B cell (primary cell): ENCODE measurements around the gene TTLL8. TPM values are rescaled to one million over a fixed set of nuclear protein-coding genes. Genes with fewer than 3 reads are reported as not detected.

Experiments used
- ATAC-seq: fragments of 200-7000 bp; cut with Tn5 transposase; one replicate; pipeline ENCODE4 v1.10.0; 2021; ENCODE audit warnings: low read depth, mild to moderate bottlenecking, moderate number of reproducible peaks, moderate library complexity
- CTCF ChIA-PET: fragments of 350-600 bp; sonication (Branson Sonifier 250); formaldehyde crosslinking; loops from one replicate; lab custom pipeline; 2021; ENCODE audit warnings: antibody characterized with exemption, inconsistent platforms; lab: Charles Lee
- POLR2A ChIA-PET: fragments of 350-600 bp; sonication (Branson Sonifier 250); formaldehyde crosslinking; loops from one replicate; lab custom pipeline; 2021; ENCODE audit warnings: antibody characterized with exemption; lab: Charles Lee
- DNase-seq: peaks from one replicate; pipeline ENCODE4 v3.0.0; 2013
- H2AFZ ChIP-seq: 2 replicates; pipeline ENCODE4 v1.6.1; 2012; ENCODE audit warnings: mild to moderate bottlenecking, low read depth, low read length; ENCODE audit not compliant: insufficient read depth, poor library complexity, severe bottlenecking
- H3K27ac ChIP-seq, 2 donors: 1 replicate in 1 of 2; 2 replicates in 1 of 2; pipeline ENCODE4 v1.5.1; 2012 to 2013; ENCODE audit warnings: low read length in 2 of 2, mild to moderate bottlenecking in 2 of 2, moderate library complexity in 1 of 2
- H3K27me3 ChIP-seq, 4 experiments: fragments of 200-600 bp in 1 of 4; sonication (generic) in 1 of 4; replicated peaks in 1 of 4; 1 replicate in 2 of 4; 2 replicates in 2 of 4; pipeline versions ENCODE4 v1.6.1 to v1.7.0; 2013 to 2016; ENCODE audit warnings: low read length in 3 of 4, mild to moderate bottlenecking in 2 of 4, mixed read lengths in 1 of 4, moderate library complexity in 1 of 4; ENCODE audit not compliant: insufficient read depth in 4 of 4, control insufficient read depth in 3 of 4; ENCODE audit errors: control extremely low read depth in 1 of 4
- H3K36me3 ChIP-seq, 2 experiments: replicated peaks in 1 of 2; 1 replicate in 1 of 2; 2 replicates in 1 of 2; pipeline versions ENCODE4 v1.6.1 to v1.7.1; 2013; ENCODE audit warnings: low read length in 1 of 2; ENCODE audit not compliant: insufficient read depth in 2 of 2, control insufficient read depth in 1 of 2; ENCODE audit errors: control extremely low read depth in 1 of 2, extremely low read depth in 1 of 2
- H3K4me1 ChIP-seq, 2 donors: fragments of 200-600 bp in 1 of 2; sonication (generic) in 1 of 2; 1 replicate in 1 of 2; 2 replicates in 1 of 2; pipeline versions ENCODE4 v1.5.1 to v1.6.1; 2013 to 2017; ENCODE audit warnings: low read length in 2 of 2; ENCODE audit not compliant: control insufficient read depth in 2 of 2, insufficient read depth in 2 of 2
- H3K4me2 ChIP-seq: replicated peaks from 2 replicates; pipeline ENCODE3; 2012; ENCODE audit warnings: mild to moderate bottlenecking, low read depth, low read length; ENCODE audit not compliant: poor library complexity, severe bottlenecking
- H3K4me3 ChIP-seq, 5 experiments: fragments of 200-600 bp in 1 of 5; sonication (generic) in 1 of 5; 1 replicate in 3 of 5; 2 replicates in 2 of 5; pipeline versions ENCODE4 v1.5.1 to v1.7.0; 2011 to 2016; ENCODE audit warnings: low read length in 4 of 5, mild to moderate bottlenecking in 4 of 5, low read depth in 2 of 5, control low read depth in 1 of 5, moderate library complexity in 1 of 5; ENCODE audit not compliant: insufficient read depth in 1 of 5; ENCODE audit errors: control extremely low read depth in 1 of 5, extremely low read depth in 1 of 5
- H3K79me2 ChIP-seq: fragments of 200-600 bp; sonication (generic); one replicate; pipeline ENCODE4 v1.6.0; 2016; ENCODE audit warnings: low read length; ENCODE audit not compliant: control insufficient read depth, insufficient read depth
- H3K9ac ChIP-seq: fragments of 200-600 bp; sonication (generic); 2 replicates; pipeline ENCODE4 v1.6.1; 2017; ENCODE audit warnings: mild to moderate bottlenecking, low read length, moderate library complexity
- H3K9me3 ChIP-seq, 3 donors: one replicate each; pipeline versions ENCODE4 v1.6.1 to v1.7.1; 2013; ENCODE audit warnings: low read length in 2 of 3; ENCODE audit not compliant: control insufficient read depth in 2 of 3, insufficient read depth in 1 of 3; ENCODE audit errors: control extremely low read depth in 1 of 3
- H4K20me1 ChIP-seq: 2 replicates; pipeline ENCODE4 v1.6.0; 2012; ENCODE audit warnings: mild to moderate bottlenecking, low read length; ENCODE audit not compliant: insufficient read depth, control insufficient read depth, poor library complexity, severe bottlenecking
- H3K27ac Mint-ChIP-seq: one replicate; pipeline ENCODE4 v1.8.0; 2021; ENCODE audit warnings: mixed read lengths
- H3K27me3 Mint-ChIP-seq: one replicate; pipeline ENCODE4 v1.8.0; 2021; ENCODE audit warnings: mixed read lengths
- H3K4me1 Mint-ChIP-seq: one replicate; pipeline ENCODE4 v1.8.0; 2021; ENCODE audit warnings: mixed read lengths
- H3K4me3 Mint-ChIP-seq: one replicate; pipeline ENCODE4 v1.8.0; 2021; ENCODE audit warnings: mixed read lengths
- H3K9me3 Mint-ChIP-seq: one replicate; pipeline ENCODE4 v1.8.0; 2022; ENCODE audit warnings: mixed read lengths; ENCODE audit not compliant: insufficient read depth
- EZH2 ChIP-seq: IDR thresholded peaks from 2 replicates; pipeline ENCODE4 v1.6.1; 2012; ENCODE audit warnings: borderline replicate concordance, low read depth, mild to moderate bottlenecking, moderate library complexity, low read length; ENCODE audit not compliant: insufficient read depth, poor library complexity, severe bottlenecking
- WGBS: methylation state at CpG from one replicate; pipeline ENCODE4 v1.1.5; 2013; ENCODE audit warnings: missing lambda C conversion rate; ENCODE audit not compliant: insufficient coverage; 5-methylcytosine and 5-hydroxymethylcytosine counted together
- intact Hi-C: fragments of 100-400 bp; cut with micrococcal nuclease; formaldehyde crosslinking; loops from one replicate; pipeline ENCODE4 v1.10.0; 2022
- polyA plus RNA-seq: library from polyadenylated mRNA; depleted of rRNA; stranded (reverse); fragments of >200 nt; gene quantifications from 2 replicates; pipeline ENCODE4 v1.2.3, GENCODE V29; 2012
- total RNA-seq, 2 donors: library from RNA; stranded (reverse); fragments of 120-200 nt in 1 of 2; gene quantifications; 1 replicate in 1 of 2; 2 replicates in 1 of 2; pipeline versions ENCODE4 v1.2.3 to v1.2.4, GENCODE V29; 2013 to 2022
- TF ChIP-seq, protein P1 (sequence below): fragments of 200-600 bp; IDR thresholded peaks from one replicate; pipeline ENCODE4 v1.8.0; 2022; ENCODE audit warnings: antibody characterized with exemption, mild to moderate bottlenecking

The TTLL8 gene
- total and polyA plus RNA-seq, 2 donors (not counting 1 experiment from before 2014, with no cell fraction given), result not detected

DNA sequence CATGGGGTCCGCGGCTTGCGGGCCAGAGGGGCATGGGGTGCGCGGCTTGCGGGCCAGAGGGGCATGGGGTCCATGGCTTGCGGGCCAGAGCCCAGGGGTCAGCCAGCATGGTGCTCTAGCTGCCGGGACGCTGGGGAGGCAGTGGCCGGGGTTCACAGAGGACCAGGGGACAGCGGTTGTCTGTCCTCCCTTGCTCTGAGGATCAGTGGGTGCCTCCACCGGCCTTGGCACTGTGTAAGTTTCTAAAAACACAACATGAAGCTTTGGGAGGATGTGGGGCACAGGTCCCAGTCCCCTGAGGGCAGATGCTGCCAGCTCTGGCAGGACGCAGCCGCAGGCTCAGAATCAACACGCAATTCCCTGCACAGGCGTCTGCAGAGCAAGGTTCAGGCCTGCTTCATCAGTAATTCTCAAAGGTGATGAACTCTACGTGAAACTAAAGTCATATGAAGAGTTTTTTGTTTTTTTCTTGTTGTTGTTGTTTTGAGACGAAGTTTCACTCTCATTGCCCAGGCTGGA, 24.2 kb upstream of the TTLL8 start:
- Histone ChIP-seq H3K4me2 (no peak overlapping the region), H3K9me3 (peaks cover 0 to 16% (median 8%) of the 10 kb centered on the region in 3 donors), H4K20me1 (no peaks in the 10 kb centered on the region), H3K4me3 (no peak overlapping the region), H3K79me2 (no peaks in the 10 kb centered on the region), H3K9ac (no peak overlapping the region), H3K36me3 (no peaks in the 10 kb centered on the region), H3K27me3 (peaks cover 0 to 37% (median 8%) of the 10 kb centered on the region in 4 experiments), H3K4me1 (no peaks in the 10 kb centered on the region), H3K27ac (no peak overlapping the region), H2AFZ (no peak overlapping the region)
- CTCF ChIA-PET, result no interaction called here
- no peak overlapping the region for H3K4me3 Mint-ChIP-seq
- POLR2A ChIA-PET, result no interaction called here
- TF ChIP-seq EZH2, result no peak
- TF ChIP-seq, protein P1, sequence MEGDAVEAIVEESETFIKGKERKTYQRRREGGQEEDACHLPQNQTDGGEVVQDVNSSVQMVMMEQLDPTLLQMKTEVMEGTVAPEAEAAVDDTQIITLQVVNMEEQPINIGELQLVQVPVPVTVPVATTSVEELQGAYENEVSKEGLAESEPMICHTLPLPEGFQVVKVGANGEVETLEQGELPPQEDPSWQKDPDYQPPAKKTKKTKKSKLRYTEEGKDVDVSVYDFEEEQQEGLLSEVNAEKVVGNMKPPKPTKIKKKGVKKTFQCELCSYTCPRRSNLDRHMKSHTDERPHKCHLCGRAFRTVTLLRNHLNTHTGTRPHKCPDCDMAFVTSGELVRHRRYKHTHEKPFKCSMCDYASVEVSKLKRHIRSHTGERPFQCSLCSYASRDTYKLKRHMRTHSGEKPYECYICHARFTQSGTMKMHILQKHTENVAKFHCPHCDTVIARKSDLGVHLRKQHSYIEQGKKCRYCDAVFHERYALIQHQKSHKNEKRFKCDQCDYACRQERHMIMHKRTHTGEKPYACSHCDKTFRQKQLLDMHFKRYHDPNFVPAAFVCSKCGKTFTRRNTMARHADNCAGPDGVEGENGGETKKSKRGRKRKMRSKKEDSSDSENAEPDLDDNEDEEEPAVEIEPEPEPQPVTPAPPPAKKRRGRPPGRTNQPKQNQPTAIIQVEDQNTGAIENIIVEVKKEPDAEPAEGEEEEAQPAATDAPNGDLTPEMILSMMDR, result no peak
- WGBS, result 71% methylated on average over 13 of the region's 18 CpGs
- intact Hi-C loops, result no loop called here
- peaks cover 3% of the 10 kb centered on the region for H3K9me3 Mint-ChIP-seq
- no peak for ATAC-seq
- peaks cover 25% of the 10 kb centered on the region for H3K27me3 Mint-ChIP-seq
- H3K27ac Mint-ChIP-seq, result no peak overlapping the region
- peaks cover 3% of the 10 kb centered on the region for H3K4me1 Mint-ChIP-seq
- no peak for DNase-seq

DNA sequence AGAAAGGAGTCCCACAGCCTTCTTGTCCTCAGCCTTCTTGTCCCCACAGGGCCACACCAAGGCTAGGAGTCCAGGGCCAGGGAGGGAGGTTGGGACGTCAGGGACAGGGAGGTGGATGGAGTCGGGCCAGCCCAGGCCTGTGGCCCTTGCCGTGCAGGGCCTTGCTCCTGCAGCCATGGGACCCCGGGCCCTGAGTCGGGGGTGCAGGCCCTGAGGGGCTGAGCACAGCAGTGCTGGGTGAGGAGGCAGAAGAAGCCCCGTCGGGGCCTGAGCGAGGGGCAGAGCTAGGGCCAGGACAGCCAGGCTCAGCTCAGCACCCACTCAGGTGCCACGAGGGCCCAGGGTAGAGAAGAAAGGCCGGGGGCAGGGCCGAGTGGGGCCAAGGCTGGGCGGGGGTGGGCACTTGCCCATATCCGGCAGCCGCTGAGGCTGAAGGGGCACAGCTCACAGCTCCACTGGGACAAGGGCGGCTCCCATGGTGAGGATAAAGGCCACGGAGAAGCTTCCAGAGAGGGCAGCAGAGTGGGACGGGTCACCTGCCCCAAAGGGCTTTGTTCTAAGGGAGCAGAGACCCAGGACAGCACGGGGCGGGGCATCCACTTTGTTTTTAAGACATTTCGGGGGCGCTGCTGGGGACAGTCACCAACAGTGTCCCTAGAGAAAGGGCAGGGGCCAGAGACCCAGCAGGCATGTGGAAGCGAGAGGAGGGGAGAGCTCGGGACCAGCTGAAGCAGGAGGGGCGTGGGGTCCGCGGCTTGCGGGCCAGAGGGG, 23.5 kb upstream of the TTLL8 start:
- Histone ChIP-seq H3K9ac (no peak overlapping the region), H2AFZ (no peak overlapping the region), H3K4me3 (no peak overlapping the region), H3K9me3 (peaks cover 0 to 10% (median 2%) of the 10 kb centered on the region in 3 donors), H3K4me2 (no peak overlapping the region), H3K4me1 (no peaks in the 10 kb centered on the region), H3K27ac (no peak overlapping the region), H3K27me3 (peaks cover 0 to 31% (median 8%) of the 10 kb centered on the region in 4 experiments), H4K20me1 (no peaks in the 10 kb centered on the region), H3K79me2 (no peaks in the 10 kb centered on the region), H3K36me3 (no peaks in the 10 kb centered on the region)
- WGBS, result 84% methylated on average over 24 of the region's 27 CpGs
- ATAC-seq (no peak), DNase-seq (no peak)
- Mint-ChIP-seq H3K4me3 (no peak overlapping the region), H3K4me1 (peaks cover 3% of the 10 kb centered on the region), H3K27me3 (peaks cover 26% of the 10 kb centered on the region), H3K27ac (no peak overlapping the region), H3K9me3 (no peaks in the 10 kb centered on the region)
- intact Hi-C loops, result no loop called here
- ChIA-PET CTCF (no interaction called here), POLR2A (no interaction called here)
- TF ChIP-seq, protein P1, result no peak
- no peak for TF ChIP-seq EZH2
